ENCODE data around the gene APBA1.

APBA1 gene

GRCh38 chr9:69580582-69581214, 91.5 kb downstream of the APBA1 start:
- TF ChIP-seq CTCF (conservative IDR thresholded peaks at IDR 0.05; ENCODE audit: low read length), result no peak
- no peak for DNase-seq (ENCODE audit: low read depth)
- H3K4me3 ChIP-seq (ENCODE audit: low read length), result no peak overlapping the region

GRCh38 chr9:69579760-69580581, 92.2 kb downstream of the APBA1 start:
- H3K4me3 ChIP-seq (ENCODE audit: low read length), result no peak overlapping the region
- TF ChIP-seq CTCF (conservative IDR thresholded peaks at IDR 0.05; ENCODE audit: low read length), result no peak
- DNase-seq (ENCODE audit: low read depth), result no peak

- TF ChIP-seq CTCF (conservative IDR thresholded peaks at IDR 0.05; ENCODE audit: low read length), result no peak
- no peak overlapping the region for H3K4me3 ChIP-seq (ENCODE audit: low read length)
- no peak for DNase-seq (ENCODE audit: low read depth)
Measured at GRCh38 chr9:69579032-69579758, 93.0 kb downstream of the APBA1 start.

GRCh38 chr9:69578026-69578425, 94.1 kb downstream of the APBA1 start:
- DNase-seq (ENCODE audit: low read depth), result no peak
- no peak for TF ChIP-seq CTCF (conservative IDR thresholded peaks at IDR 0.05; ENCODE audit: low read length)
- H3K4me3 ChIP-seq (ENCODE audit: low read length), result no peak overlapping the region

- no peak for DNase-seq (ENCODE audit: low read depth)
- TF ChIP-seq CTCF (conservative IDR thresholded peaks at IDR 0.05; ENCODE audit: low read length), result no peak
- H3K4me3 ChIP-seq (ENCODE audit: low read length), result no peak overlapping the region
Measured at GRCh38 chr9:69577123-69577522, 95.0 kb downstream of the APBA1 start.

- TF ChIP-seq CTCF (conservative IDR thresholded peaks at IDR 0.05; ENCODE audit: low read length), result no peak
- no peak overlapping the region for H3K4me3 ChIP-seq (ENCODE audit: low read length)
- DNase-seq (ENCODE audit: low read depth), result no peak
Measured at GRCh38 chr9:69574057-69574456, 98.1 kb downstream of the APBA1 start.

All from AG10803 (cell line).